Measurements from ENCODE around the gene MAP4K4.
A peak's percentile ranks its signal among the peaks of the same experiment; 100 is the strongest.
"Not testable (repeated sequence)": the region's sequence is repeated elsewhere in the genome, so short reads cannot be mapped to it uniquely, and the experiment has no call there.

Gene MAP4K4

DNA sequence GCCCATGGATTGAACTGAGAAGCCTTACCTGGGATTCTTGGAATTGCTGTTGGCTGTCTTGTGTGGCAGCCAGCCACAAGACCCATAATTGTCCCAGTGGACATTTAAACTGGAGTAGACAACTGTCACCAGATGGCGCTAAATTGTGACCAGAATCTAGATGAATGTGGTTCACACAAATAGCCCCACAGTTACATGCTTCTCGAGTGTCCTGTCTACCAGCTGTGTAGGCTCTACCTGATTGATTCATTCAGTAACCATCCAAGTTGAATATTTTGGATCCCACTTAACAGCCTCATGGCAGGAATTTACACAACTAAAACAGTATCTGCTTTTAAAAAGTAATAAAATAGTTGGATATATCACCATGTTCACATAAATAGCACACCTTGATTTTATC lies 73.2 kb downstream of the MAP4K4 start:
- peak; percentile 70 for DNase-seq

DNA sequence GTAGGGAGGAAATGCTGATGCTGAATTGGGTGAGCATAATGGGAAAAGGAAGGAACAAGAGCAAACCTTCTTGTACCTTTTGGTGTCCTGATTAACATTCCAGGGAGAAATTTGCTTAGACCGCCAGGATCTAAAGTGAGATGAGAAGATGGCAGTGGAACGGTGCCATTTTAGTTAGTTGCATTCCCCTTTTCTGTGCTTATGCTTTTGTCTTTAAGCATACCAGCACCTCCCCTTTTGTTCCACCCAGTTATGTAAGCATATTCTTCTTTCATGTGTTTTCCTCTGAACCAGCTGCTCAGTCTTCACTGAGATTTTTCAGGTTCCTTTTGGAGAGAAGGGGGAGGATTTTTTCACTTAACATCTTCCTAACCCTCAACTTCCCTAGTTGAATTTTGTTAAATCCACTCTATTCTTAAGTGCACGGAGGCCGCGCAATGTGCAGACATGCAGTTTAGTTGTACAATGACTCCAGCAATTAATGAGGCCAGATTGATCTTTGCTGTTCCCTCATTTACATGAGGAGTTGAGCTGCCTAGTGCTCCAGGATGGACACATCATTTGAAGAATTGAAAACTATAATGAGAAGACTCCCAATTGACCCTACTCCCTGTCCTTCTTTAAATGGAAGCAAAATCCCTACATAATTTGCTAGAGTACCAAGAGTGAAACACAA lies 73.9 kb downstream of the MAP4K4 start:
- DNase-seq = peak; percentile 74

DNA sequence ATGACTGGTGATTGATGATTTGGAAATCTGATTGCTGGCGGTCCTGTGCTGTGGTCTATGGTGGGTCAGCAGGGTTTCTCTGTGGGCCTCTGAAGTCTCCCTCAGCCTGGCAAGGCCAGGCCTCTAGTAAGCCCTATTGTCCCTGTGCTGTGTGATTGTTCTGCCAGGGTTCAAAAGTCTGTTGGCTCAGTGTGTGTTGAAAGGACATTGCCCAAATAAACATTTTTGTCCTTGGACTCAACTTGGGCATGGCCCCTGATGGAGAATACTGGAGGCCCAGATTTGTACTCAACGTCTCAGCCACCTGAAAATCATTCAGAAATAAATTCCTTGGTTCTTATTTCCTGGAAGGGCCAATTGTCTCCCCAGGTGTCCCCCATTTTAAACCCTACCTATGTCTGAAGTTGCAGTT lies 74.4 kb downstream of the MAP4K4 start:
- DNase-seq = no peak

DNA sequence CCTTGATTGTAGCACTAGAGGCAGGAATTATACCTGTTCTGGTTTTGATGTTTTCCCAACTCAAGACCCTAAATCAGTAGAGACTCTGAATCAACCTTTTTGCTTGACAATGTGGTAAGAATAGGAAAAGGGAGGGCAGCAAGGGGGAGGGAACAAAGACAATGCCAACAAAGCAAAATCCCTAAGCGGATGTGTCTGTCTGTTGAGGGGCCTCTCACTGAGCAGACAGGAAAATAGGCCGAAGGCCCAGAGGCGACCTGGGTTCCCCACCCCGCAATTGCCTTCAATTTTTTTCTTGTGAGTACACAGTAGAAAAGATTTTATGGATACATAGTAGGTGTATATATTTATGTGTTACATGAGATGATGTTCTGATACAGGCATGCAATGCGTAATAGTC lies 75.6 kb downstream of the MAP4K4 start:
- no peak for DNase-seq

DNA sequence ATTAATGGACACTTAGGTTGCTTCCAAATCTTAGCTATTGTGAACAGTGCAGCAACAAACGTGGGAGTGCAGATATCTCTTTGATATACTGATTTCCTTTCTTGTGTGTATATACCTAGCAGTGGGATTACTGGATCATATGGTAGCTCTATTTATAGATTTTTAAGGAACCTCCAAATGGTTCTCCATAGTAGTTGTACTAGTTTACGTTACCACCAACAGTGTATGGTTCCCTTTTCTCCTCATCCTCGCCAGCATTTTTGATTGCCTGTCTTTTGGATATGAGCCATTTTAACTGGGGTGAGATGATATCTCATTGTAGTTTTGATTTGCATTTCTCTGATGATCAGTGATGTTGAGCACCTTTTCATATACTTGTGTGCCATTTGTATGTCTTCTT lies 76.5 kb downstream of the MAP4K4 start:
- not testable (repeated sequence) for DNase-seq

DNA sequence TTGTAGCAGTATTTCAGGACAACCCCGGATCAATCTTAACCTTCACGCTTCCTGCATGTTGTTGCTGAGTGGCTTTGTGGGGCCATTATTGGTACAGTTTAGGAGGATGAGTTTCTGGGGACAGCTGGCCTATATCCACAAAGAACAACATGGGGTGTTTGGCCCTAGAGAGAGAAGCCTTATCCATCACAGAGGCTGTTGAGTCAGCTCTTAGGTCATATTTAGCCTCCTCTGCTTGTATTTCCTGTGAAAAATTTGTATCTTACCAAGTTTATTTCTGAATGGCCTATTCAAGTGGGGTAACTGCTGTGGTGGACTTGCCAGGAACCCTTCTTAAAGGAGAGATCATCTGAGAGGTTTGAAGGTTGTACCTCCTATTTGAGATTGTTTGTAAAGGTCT lies 77.6 kb downstream of the MAP4K4 start:
- no peak for DNase-seq

DNA sequence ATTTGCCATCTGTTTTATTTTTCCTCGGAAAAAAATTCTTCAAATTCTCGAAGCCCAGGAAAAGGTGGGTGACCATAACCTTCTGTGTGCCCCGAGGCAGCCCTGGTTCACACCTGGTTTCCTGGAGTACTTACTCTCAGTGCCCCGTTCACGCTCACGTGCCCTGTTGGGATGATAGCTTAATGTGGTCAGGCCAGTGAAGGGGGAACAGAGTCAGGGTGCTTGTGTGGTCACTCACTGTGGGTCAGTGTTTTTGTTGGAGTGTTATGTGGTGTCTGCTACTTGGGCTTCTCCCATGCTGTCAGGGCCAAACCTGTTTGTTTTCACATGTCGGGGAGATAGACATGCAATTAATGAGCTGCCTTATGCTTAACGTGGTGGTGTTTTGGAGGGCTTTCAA lies 78.1 kb downstream of the MAP4K4 start:
- no peak for DNase-seq

DNA sequence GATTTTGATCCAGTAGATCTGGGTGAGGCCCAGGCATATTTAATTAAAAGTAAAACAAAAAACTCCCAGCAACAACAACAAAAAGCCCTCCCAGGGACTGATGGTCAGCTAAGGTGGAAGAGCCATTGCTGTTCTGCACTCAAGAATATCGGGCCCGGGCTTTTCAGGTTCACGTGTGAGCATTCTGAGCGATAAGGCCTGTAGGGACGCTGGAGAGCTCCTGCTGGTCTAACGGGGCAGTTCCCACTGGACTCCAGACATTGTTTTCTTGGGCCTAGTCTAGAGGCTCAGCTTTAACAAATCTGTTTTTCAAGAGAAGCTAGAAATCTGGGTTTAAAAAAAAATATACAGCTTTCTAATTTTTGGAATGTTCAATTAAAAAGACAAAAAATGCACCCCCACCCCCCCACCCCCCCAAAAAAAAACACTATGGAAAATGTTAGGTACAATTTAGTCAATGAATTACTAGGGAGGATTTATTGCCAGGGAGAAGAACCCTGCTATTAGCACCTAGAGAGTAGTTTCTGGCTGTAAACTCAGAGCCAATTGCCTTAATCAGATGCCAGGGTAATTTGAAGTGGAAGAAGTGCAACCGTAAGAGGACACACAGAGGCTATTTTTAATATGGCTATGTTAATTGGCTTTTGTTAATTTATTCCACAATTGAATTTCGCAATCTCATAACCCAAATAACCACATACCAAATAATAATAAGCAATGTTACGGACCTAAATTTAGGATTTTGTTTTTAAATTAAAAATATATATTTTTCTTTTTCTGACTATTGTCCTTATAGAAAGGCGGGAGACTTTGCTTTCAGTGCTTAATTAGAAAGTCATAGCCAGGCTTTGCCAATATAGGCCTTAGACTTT lies 78.9 kb downstream of the MAP4K4 start:
- no peak for DNase-seq

DNA sequence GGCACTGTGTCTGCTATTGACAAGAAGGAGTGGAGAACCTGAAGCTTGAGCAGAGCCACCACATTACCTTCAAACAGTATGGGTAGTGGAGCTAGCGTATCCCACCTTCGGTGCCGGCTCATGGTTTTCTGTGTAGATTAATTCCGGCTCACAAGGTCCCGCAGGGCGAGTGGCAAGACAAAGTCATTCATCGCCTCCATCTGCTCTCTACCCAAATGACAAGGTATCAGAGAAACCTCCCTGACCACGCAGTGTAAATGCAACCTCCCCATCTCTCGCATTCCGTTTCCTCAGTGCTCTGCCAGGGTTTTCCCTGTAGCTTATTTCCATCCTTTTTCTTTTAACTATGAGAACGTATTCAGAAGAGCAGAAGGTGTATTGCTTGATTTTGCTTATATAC lies 79.8 kb downstream of the MAP4K4 start:
- DNase-seq = no peak

DNA sequence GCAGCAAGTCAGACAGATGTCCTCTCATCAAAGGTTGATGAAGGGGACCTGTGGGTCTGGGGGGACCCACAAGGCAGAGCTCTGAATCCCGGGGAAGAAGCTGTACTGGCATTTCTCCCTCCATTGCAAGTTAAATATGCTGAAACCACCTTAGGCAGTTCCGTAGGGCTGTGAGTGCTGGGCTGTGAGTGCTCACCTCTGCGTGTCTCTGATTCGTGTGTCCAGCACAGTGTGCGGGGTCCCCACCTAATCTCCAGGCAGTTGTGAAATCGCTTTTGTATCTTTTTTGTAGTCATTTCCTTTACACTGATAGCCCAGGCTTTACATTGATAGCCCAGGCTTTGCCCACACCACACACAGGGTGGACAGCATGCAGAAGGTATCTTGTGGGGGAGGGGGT lies 80.6 kb downstream of the MAP4K4 start:
- no peak for DNase-seq

DNA sequence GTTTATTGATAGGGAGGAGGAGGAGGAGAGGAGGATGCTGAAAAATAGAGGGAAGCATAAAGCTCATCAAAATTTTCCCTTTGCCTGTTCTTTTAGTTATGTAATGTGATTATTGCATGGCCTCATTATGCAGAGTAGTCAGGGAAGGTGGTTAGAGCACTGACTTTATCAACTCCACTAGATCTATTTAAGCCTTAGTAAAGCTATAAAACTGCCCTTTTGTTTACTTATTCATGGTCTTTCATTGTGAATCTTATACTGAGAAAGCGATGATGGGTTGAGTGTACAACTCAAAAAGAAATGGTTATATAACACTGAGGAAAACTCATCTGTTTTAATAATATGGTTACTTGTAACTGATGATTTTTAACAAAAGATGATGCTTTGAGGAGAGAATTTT lies 81.7 kb downstream of the MAP4K4 start:
- no peak for DNase-seq

DNA sequence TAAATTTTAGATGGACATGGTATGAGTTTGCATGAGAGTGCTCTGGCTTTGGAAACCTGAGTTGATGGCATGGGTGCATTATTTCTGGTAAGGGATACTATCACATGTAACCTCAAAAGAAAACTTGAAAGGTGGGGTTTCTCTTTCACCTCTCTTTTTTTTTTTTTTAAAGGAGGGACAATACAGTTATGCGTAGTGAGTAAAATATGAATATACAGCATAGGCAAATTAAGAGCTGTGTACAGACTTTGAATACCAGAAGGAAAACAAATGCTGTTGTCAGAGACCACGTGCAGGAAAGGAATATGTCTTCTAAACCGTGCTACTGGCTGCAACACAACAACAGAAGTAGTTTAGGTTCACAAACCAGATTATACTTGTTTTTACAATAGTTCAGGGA lies 82.1 kb downstream of the MAP4K4 start:
- DNase-seq = no peak

DNA sequence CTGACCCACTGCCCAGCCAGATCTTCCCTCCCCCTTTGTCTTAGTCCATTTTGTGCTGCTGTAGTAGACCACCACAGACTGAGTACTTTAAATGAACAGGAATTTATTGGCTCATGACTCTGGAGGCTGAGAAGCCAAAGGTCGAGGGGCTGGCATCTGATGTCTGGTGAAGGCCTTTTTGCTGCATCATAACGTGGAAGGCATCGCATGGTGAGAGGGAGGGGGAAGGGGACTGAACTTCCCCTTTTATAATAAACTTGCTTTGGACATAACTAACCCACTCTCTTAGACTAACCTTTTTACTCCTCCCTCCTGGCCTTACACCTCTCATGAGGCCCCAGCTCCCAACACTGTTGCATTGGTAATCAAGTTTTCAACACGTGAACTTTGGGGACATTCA lies 83.8 kb downstream of the MAP4K4 start:
- no peak for DNase-seq

DNA sequence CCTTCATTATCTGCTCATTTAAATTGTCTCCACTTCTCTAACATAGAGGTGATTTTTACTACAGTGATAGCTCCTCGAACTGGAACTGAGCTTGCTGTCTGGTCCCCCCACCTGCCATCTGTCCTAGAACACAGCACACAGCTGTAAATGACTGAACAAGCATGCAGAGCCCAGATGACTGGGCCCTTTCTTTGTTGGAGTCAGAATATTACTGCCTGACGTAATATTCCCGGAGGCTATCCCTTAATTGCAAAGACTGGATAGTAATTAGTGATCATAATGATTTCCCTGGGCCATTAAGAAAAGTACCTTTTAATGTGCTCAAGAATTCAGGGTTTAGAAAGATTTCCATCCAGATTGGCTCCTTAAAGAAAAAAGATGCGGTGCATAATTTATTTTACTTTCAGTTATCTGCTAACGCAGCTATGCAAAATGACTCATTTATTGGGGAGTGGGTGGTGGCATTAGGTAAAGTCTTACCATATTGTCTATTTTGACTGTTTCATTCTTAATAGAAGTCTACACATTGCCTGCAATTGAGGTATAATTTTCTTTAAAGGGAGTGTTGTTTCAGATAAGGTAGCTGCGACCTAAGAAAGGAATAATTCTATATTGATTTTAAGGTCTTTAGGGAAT lies 84.4 kb downstream of the MAP4K4 start:
- DNase-seq = peak; percentile 63

DNA sequence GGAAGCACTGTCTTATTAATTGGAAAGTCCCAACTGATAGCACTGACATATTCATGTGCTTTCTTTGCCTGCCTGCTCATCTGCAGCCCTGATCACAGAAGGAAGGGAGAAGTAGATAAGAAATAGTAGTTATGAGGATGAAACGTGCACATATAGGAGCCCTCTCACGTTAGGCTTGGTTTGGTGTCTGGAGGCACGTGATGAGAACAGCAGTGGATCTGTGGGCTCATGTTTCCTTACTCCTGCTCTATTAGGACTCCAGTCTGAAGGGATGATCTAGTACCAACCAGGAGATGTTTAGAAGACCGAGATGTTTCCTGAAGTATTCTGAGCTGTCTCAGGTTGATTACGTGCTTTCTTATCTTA lies 84.9 kb downstream of the MAP4K4 start:
- no peak for DNase-seq

DNA sequence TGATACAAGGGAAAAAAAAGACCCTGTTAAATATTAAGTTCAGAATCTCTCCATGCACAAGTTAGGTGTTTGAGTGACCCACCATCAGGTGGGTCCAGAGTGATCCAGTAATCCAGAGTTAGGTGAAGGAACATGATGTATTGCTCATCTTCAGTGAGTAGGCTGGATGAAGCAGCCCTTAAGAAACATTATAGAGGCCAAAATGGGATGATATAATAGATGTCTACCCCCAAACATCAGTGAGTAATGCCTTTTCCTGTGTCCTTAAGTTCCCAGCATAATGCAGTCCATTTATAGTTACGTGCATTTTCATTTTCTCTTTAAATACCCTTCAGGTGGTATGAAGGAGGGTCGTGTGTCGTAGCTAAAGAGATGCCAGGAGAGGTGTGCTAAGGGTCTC lies 89.6 kb downstream of the MAP4K4 start:
- no peak for DNase-seq

DNA sequence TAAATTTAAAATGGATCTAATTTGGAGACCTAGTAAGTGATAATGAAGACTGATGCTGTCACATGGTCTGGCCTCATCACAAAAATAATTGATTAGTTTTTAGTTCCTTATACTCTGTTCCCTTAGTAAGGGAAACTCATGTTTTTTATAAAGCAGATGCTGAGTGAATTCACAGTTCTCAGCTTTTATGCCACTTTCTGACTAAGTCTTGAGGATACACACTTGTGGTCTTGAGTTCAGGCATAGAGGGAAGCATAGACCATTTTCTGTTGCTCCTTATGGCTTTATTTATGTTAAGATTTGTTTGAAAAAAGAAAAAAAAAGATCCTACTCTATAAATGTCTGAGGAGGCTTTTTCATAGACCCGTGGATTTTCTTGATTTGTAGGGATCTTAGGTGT lies 91.1 kb downstream of the MAP4K4 start:
- no peak for DNase-seq

DNA sequence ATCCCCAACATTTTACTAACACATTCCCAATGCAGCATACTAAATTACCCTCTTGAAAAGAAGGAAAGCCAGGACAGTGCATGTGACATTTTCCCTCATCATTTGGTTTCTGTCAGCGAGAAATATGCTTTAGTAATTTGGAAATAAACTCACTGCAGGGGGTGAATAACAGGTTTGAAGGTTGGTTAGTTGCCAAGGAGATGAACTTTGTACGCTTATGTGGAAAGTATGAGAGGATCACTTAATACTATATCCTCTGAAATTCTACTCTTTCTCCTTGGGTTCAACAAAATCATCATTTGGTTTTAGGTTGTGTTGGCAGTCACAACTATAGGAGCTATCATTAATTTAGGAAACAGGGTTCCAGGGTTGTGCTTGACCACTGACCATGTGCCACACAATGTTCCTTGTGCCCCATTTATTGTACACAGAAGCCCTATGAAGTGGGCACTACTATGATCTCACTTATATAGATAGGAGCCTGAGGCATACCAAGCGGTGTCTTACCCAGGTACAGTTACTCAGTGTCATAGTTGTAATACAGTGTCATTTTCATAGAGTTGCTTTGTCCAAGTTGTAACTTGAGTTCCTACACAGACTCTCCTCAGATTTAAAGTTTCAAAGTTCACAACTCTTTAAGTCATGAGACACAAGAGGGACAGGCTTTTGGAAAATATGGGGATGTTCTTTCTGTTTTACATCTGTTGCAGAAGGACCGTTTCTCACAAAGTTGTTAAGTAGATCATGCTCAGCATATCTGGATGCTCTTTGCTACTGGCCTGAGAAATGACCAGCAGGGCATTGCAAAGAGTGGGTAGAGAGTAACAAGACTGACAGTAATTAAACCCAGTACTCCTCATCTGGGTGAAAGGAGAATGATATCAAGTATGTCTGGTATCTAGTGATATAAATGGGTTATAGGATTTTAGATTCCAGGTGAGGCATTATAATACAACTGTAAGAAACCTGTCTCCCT lies 91.8 kb downstream of the MAP4K4 start:
- DNase-seq = no peak

DNA sequence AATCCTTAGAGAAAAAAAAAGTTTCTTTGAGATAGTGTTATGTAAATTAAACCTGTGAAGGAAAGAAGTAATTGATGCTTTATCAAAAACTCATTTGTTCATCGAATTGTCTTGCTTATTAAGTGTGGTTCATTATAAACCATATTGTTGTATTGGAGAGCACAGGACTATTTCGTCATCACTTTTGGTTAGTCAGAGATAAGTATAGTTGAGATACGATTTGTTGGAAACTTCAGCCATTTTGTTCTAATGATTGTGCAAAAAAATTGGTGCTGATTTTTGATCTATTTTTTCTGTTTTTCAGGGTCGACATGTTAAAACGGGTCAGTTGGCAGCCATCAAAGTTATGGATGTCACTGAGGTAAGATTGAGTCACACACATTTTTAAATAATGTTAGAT lies 92.9 kb downstream of the MAP4K4 start:
- DNase-seq = no peak

DNA sequence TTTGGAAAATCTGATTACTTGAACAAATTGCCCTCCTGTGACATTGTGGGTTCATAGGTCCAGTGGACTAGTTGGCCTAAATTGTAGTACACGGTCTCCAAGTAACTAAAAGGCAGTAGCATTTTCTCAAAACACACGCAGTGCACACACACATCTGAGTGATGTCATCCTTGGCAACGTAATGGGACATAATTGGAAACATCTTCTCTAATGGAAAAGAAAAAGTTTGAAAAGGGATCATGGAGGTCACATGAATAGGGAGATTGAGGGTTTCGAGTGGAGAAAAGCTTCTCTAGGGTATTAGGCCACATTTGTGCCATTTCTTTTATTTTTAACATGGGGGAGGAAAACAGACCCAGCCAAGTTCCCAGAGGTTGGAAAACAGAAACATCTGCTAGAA lies 93.3 kb downstream of the MAP4K4 start:
- DNase-seq = peak; percentile 78

DNA sequence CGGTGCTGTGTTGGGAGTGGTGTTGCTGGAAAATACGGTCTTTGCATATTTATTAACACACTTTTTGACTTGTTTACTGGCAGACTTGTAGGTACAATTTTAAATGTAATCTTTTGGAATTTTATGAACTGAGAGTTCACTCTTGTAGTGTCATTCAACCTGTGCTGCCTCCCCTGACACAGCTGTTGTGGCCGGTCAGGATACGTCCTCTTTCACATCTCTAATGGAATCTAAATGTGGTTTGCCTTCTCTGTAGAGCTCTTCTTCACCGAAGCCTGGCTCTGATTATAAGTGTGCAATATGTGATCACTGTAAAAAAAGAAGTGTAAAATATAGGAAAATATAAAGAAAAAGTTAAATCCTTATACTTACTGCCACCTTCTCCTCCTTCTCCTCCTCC lies 94.7 kb downstream of the MAP4K4 start:
- no peak for DNase-seq

DNA sequence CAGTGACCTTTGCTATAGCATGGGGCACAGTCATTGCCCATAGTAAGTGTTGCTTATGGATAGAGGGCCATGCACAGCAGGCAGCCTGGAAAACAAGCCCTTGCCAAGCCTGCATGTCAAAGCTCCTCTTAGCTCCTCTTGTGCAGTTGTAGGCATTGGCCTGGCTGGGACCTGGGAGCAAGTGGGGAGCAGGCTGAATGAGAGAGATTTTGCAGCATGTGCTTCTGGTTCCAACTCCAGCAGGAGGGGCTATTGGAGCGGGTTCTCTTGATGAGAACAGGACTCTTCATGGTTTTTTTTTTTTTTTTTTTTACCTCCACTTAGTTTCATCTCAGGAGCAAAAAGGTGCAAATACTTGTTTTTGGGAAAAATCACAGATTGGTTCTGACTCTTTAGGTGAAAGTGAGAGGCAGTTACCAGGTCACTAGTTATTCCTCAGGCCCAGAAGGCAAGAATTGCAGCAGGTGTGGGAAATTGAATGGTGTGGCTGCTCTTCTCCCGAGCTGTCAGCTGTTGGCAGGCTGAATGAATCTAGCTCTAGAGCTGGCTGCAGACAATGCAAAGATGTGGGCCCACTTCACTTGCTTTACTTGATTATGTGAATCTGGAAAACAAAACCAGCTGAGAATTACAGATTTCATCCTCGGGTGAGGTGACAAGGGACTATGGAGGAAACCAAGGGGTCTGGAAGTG lies 95.9 kb downstream of the MAP4K4 start:
- DNase-seq = peak; percentile 53
